OCI-LY7 (cell line): ENCODE results near the gene LCE1C. TPM values are rescaled to one million over a fixed set of nuclear protein-coding genes. Genes with fewer than 3 reads are reported as not detected.

Experiments used
- BruUV-seq: library from RNA; stranded (reverse); fragments of 400-500 nt; replicated peaks from 2 replicates; lab custom pipeline; 2021; lab: Mats Ljungman, UMichigan
- CTCF ChIA-PET: fragments of 300-600 bp; sonication (Branson Sonifier 250); formaldehyde crosslinking; loops from one replicate; lab custom pipeline; 2022; ENCODE audit warnings: antibody characterized with exemption; ENCODE audit not compliant: unreplicated experiment; lab: Charles Lee
- POLR2A ChIA-PET: fragments of 300-600 bp; sonication (Branson Sonifier 250); formaldehyde crosslinking; loops from one replicate; lab custom pipeline; 2022; ENCODE audit warnings: antibody characterized with exemption; lab: Charles Lee
- DNase-seq: peaks from one replicate; pipeline ENCODE4 v3.0.0-alpha.2; 2015; ENCODE audit warnings: low spot score
- H2AFZ ChIP-seq: fragments of 200-600 bp; sonication (generic), shearing (Covaris generic); 2 replicates; pipeline ENCODE4 v1.6.1; 2014; ENCODE audit warnings: mild to moderate bottlenecking, antibody characterized with exemption, low read length, moderate library complexity
- H3K27ac ChIP-seq: fragments of 200-600 bp; sonication (generic); 2 replicates; pipeline ENCODE4 v1.5.1; 2014; ENCODE audit warnings: mixed run types, low read depth, mild to moderate bottlenecking, moderate library complexity, low read length, inconsistent platforms; ENCODE audit not compliant: poor library complexity, severe bottlenecking
- H3K36me3 ChIP-seq: fragments of 200-600 bp; sonication (generic); 2 replicates; pipeline ENCODE4 v1.6.1; 2014; ENCODE audit warnings: mild to moderate bottlenecking, antibody characterized with exemption, low read length, moderate library complexity, mixed read lengths; ENCODE audit not compliant: insufficient read depth
- H3K4me1 ChIP-seq: fragments of 200-600 bp; sonication (generic); 2 replicates; pipeline ENCODE4 v1.5.1; 2014; ENCODE audit warnings: mild to moderate bottlenecking, low read length; ENCODE audit not compliant: insufficient read depth, poor library complexity, severe bottlenecking
- H3K4me2 ChIP-seq: fragments of 200-600 bp; sonication (generic); 2 replicates; pipeline ENCODE4 v1.6.1; 2014; ENCODE audit warnings: mild to moderate bottlenecking, low read length
- H3K4me3 ChIP-seq: fragments of 200-600 bp; sonication (generic); 2 replicates; pipeline ENCODE4 v1.5.1; 2014; ENCODE audit warnings: mild to moderate bottlenecking, low read depth, low read length; ENCODE audit not compliant: poor library complexity, severe bottlenecking
- H3K79me2 ChIP-seq: fragments of 200-600 bp; sonication (generic); 2 replicates; pipeline ENCODE4 v1.6.1; 2016; ENCODE audit warnings: low read depth, mild to moderate bottlenecking, low read length, moderate library complexity, mixed read lengths; ENCODE audit not compliant: insufficient read depth
- H3K9me2 ChIP-seq: fragments of 200-600 bp; sonication (generic); 2 replicates; pipeline ENCODE4 v1.6.1; 2016; ENCODE audit warnings: mild to moderate bottlenecking, low read length, mixed read lengths; ENCODE audit not compliant: insufficient read depth
- H3K9me3 ChIP-seq: fragments of 200-600 bp; sonication (generic); 2 replicates; pipeline ENCODE4 v1.6.1; 2014; ENCODE audit warnings: mild to moderate bottlenecking, mixed run types, low read length, mixed read lengths
- H4K20me1 ChIP-seq: fragments of 200-600 bp; sonication (generic); 2 replicates; pipeline ENCODE4 v1.6.1; 2014; ENCODE audit warnings: mild to moderate bottlenecking, antibody characterized with exemption, low read length, moderate library complexity, mixed read lengths; ENCODE audit not compliant: insufficient read depth
- EZH2phosphoT487 ChIP-seq: fragments of 200-600 bp; sonication (generic); IDR thresholded peaks from 2 replicates; pipeline ENCODE4 v1.6.1; 2018; ENCODE audit warnings: low read depth, borderline replicate concordance, mild to moderate bottlenecking, mixed run types, antibody characterized with exemption, low read length, moderate library complexity, mixed read lengths
- intact Hi-C: fragments of 100-400 bp; cut with micrococcal nuclease; formaldehyde crosslinking; loops from one replicate; pipeline ENCODE4 v1.10.0; 2022; ENCODE audit not compliant: unreplicated experiment
- total RNA-seq, 2 experiments: library from RNA; depleted of rRNA in 1 of 2; stranded (reverse); fragments of >200 nt in 1 of 2; shearing (Covaris generic) in 1 of 2; gene quantifications; 2 replicates each; pipeline ENCODE4 v1.2.3, GENCODE V29; 2014 to 2022
- TF ChIP-seq, protein P1 (sequence below): fragments of 200-600 bp; sonication (generic); conservative IDR thresholded peaks from 2 replicates; pipeline ENCODE4 v1.5.1; 2014; ENCODE audit warnings: mild to moderate bottlenecking, antibody characterized with exemption, low read length, moderate library complexity, mixed read lengths

LCE1C gene
- total RNA-seq, 2 experiments from 2014 or later: not detected

GRCh38 chr1:152770411-152770810 is 36.0 kb downstream of the LCE1C start:
- no peak overlapping the region for H3K4me2 ChIP-seq
- no peak overlapping the region for H3K4me3 ChIP-seq
- no peaks in the 10 kb centered on the region for H3K36me3 ChIP-seq
- POLR2A ChIA-PET: no interaction called here
- H3K27ac ChIP-seq: no peak overlapping the region
- H3K9me2 ChIP-seq: no peaks in the 10 kb centered on the region
- no peak overlapping the region for H2AFZ ChIP-seq
- no peaks in the 10 kb centered on the region for H3K4me1 ChIP-seq
- H3K9me3 ChIP-seq: no peaks in the 10 kb centered on the region
- DNase-seq: no peak
- CTCF ChIA-PET: no interaction called here
- no TSS peak for BruUV-seq
- no peak for TF ChIP-seq EZH2phosphoT487
- TF ChIP-seq, protein P1, sequence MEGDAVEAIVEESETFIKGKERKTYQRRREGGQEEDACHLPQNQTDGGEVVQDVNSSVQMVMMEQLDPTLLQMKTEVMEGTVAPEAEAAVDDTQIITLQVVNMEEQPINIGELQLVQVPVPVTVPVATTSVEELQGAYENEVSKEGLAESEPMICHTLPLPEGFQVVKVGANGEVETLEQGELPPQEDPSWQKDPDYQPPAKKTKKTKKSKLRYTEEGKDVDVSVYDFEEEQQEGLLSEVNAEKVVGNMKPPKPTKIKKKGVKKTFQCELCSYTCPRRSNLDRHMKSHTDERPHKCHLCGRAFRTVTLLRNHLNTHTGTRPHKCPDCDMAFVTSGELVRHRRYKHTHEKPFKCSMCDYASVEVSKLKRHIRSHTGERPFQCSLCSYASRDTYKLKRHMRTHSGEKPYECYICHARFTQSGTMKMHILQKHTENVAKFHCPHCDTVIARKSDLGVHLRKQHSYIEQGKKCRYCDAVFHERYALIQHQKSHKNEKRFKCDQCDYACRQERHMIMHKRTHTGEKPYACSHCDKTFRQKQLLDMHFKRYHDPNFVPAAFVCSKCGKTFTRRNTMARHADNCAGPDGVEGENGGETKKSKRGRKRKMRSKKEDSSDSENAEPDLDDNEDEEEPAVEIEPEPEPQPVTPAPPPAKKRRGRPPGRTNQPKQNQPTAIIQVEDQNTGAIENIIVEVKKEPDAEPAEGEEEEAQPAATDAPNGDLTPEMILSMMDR: no peak
- intact Hi-C loops: no loop called here
- H3K79me2 ChIP-seq: no peaks in the 10 kb centered on the region
- H4K20me1 ChIP-seq: no peaks in the 10 kb centered on the region

GRCh38 chr1:152768847-152769533 is 37.5 kb downstream of the LCE1C start:
- Histone ChIP-seq H3K4me2 (no peak overlapping the region), H3K79me2 (no peaks in the 10 kb centered on the region), H3K9me3 (no peaks in the 10 kb centered on the region), H3K4me3 (no peak overlapping the region), H3K4me1 (no peaks in the 10 kb centered on the region), H3K9me2 (no peaks in the 10 kb centered on the region), H3K36me3 (no peaks in the 10 kb centered on the region), H3K27ac (no peak overlapping the region), H2AFZ (no peak overlapping the region), H4K20me1 (no peaks in the 10 kb centered on the region)
- BruUV-seq: no TSS peak
- ChIA-PET CTCF (no interaction called here), POLR2A (no interaction called here)
- no peak for DNase-seq
- intact Hi-C loops: no loop called here
- TF ChIP-seq EZH2phosphoT487: no peak
- TF ChIP-seq, protein P1: no peak

DNA sequence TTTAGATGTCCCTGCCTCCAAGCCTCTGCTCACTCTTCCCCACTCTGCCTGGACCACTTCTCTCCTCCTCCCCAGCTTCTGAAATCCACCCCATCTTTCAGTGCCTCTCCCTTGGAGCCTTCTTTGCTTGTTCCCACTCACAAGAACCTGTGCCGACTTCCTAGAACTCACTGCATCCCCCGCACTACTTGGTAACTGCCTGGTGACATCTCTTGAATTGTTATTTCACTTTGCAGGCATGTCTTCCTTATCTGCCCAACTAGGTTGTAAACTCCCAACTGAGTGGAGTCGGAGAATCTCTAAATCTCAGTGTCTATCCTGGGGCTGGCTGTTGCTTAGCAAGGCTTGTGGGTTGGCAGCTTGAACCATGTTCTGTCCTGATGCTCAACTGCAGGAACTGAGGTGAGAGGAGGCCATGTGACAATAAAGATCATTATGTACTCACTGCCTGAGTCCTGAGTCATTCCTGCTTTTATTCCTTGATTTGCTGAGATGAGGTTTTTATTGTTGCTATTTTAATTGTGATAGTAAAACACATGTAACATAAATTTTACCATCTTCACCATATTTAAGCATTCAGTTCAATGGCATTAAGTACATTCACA is 44.7 kb downstream of the LCE1C start:
- Histone ChIP-seq H3K9me2 (no peaks in the 10 kb centered on the region), H2AFZ (no peak overlapping the region), H3K36me3 (no peaks in the 10 kb centered on the region), H3K9me3 (no peaks in the 10 kb centered on the region), H3K79me2 (no peaks in the 10 kb centered on the region), H3K4me1 (no peaks in the 10 kb centered on the region), H3K4me2 (no peak overlapping the region), H3K27ac (no peak overlapping the region), H4K20me1 (no peaks in the 10 kb centered on the region), H3K4me3 (no peak overlapping the region)
- intact Hi-C loops: no loop called here
- CTCF ChIA-PET: no interaction called here
- no peak for TF ChIP-seq EZH2phosphoT487
- TF ChIP-seq, protein P1: no peak
- no peak for DNase-seq
- no TSS peak for BruUV-seq
- POLR2A ChIA-PET: no interaction called here
